PFSK-1 (cell line): ENCODE results near the gene LTF.

Experiments used
- POLR2AphosphoS5 ChIP-seq: IDR thresholded peaks from 2 replicates; pipeline ENCODE4 v1.6.1; 2012; ENCODE audit warnings: low read depth, mild to moderate bottlenecking, control low read depth, low read length, moderate library complexity
- TF ChIP-seq, protein P1 (sequence below), 2 experiments: IDR thresholded peaks; 2 replicates each; pipeline versions ENCODE4 v1.6.1 to v1.8.0; 2011 to 2012; ENCODE audit warnings: low read depth in 2 of 2, low read length in 2 of 2, control low read depth in 1 of 2, inconsistent platforms in 1 of 2, mild to moderate bottlenecking in 1 of 2, moderate library complexity in 1 of 2; ENCODE audit not compliant: insufficient read depth in 1 of 2

DNA sequence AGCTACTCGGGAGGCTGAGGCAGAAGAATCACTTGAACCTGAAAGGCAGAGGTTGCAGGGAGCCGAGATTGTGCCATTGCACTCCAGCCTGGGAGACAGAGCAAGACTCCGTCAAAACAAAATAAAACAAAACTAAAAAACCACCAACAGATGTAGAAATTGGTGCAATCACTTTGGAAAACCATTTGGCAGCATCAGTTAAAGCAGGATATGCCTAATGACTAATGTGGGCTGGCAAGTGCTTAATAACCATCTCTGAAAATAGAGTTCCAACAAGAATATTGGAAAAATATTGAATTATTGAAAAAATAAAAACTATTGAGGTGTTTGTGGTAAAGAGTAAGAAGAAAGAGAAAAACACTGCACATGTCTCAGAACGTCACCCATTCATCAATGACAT is 16.9 kb upstream of the LTF start:
- TF ChIP-seq POLR2AphosphoS5, result no peak
- TF ChIP-seq, protein P1, sequence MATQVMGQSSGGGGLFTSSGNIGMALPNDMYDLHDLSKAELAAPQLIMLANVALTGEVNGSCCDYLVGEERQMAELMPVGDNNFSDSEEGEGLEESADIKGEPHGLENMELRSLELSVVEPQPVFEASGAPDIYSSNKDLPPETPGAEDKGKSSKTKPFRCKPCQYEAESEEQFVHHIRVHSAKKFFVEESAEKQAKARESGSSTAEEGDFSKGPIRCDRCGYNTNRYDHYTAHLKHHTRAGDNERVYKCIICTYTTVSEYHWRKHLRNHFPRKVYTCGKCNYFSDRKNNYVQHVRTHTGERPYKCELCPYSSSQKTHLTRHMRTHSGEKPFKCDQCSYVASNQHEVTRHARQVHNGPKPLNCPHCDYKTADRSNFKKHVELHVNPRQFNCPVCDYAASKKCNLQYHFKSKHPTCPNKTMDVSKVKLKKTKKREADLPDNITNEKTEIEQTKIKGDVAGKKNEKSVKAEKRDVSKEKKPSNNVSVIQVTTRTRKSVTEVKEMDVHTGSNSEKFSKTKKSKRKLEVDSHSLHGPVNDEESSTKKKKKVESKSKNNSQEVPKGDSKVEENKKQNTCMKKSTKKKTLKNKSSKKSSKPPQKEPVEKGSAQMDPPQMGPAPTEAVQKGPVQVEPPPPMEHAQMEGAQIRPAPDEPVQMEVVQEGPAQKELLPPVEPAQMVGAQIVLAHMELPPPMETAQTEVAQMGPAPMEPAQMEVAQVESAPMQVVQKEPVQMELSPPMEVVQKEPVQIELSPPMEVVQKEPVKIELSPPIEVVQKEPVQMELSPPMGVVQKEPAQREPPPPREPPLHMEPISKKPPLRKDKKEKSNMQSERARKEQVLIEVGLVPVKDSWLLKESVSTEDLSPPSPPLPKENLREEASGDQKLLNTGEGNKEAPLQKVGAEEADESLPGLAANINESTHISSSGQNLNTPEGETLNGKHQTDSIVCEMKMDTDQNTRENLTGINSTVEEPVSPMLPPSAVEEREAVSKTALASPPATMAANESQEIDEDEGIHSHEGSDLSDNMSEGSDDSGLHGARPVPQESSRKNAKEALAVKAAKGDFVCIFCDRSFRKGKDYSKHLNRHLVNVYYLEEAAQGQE (IDR thresholded peaks at IDR 0.05; ENCODE audit: insufficient read depth in 1 of 2, low read depth in 2 of 2, low read length in 2 of 2), result no peak
